Stimulated activated memory B cell treated with anti-CD40 and anti-IgM and Interleukin-4, amounts not matched to agents 10 μg/mL and 1 μg/mL and 100 μg/mL, for 72 hours (primary cell): ENCODE results near the gene GATA5.
"Not testable (repeated sequence)": the region's sequence is repeated elsewhere in the genome, so short reads cannot be mapped to it uniquely, and the experiment has no call there.

Source experiments
- ATAC-seq: fragments of 150-1000 bp; cut with Tn5 transposase; 2 replicates; pipeline ENCODE4 v1.10.0; 2021
- H3K27ac Mint-ChIP-seq: one replicate; pipeline ENCODE4 v1.8.0; 2022; ENCODE audit warnings: mild to moderate bottlenecking, mixed read lengths
- H3K27me3 Mint-ChIP-seq: one replicate; pipeline ENCODE4 v1.8.0; 2022; ENCODE audit warnings: mixed read lengths
- H3K36me3 Mint-ChIP-seq: one replicate; pipeline ENCODE4 v1.8.0; 2022; ENCODE audit warnings: mixed read lengths
- H3K4me1 Mint-ChIP-seq: one replicate; pipeline ENCODE4 v1.8.0; 2022; ENCODE audit warnings: mixed read lengths
- H3K4me3 Mint-ChIP-seq: one replicate; pipeline ENCODE4 v1.8.0; 2022; ENCODE audit warnings: mild to moderate bottlenecking, moderate library complexity, mixed read lengths
- H3K9me3 Mint-ChIP-seq: one replicate; pipeline ENCODE4 v1.8.0; 2022; ENCODE audit warnings: mixed read lengths

GATA5 gene

DNA sequence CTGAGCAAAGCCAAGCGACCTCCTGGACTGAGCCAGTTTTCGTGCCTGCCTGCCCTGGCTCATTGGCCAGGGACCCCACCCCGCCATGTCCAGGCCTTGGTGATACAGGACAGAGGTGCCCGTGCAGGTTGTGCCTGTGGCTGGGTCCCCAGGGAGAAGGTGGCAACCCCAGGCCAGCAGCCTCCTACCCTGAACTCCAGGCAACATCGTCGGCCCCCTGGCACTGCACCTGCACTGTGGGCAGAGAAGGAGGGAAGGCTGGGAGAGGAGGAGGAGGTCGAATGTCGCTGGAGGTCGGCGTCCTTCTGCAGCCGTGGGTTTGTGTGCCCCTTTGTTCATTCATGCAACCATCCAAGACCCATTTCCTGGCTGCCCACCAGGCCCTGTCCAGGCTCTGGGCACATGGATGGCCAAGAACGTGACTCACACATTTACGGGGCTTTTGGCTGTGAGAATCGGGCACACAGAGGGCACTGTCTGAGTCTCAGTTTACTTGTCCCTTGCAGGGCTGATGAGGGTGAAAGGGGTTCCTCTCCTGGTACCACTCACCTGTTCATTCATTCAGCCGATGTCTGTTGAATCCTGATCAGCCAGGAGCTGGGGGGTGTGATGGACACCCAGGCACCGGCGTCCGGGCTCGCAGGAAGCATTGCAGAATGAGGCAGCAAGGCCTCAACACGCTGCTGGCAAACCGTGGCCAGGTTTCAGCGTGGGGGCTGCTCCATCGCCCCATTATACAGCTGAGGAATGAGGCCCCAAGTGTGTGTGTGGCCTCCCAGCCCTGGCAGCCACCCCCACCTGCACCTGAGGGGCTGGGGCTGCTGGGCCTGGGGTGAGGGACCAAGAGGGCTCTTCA lies 46.1 kb downstream of the GATA5 start:
- Mint-ChIP-seq H3K4me1 (no peaks in the 10 kb centered on the region), H3K27ac (no peak overlapping the region), H3K27me3 (peaks cover 60% of the 10 kb centered on the region), H3K9me3 (no peaks in the 10 kb centered on the region), H3K4me3 (no peak overlapping the region), H3K36me3 (no peaks in the 10 kb centered on the region)
- ATAC-seq = no peak

DNA sequence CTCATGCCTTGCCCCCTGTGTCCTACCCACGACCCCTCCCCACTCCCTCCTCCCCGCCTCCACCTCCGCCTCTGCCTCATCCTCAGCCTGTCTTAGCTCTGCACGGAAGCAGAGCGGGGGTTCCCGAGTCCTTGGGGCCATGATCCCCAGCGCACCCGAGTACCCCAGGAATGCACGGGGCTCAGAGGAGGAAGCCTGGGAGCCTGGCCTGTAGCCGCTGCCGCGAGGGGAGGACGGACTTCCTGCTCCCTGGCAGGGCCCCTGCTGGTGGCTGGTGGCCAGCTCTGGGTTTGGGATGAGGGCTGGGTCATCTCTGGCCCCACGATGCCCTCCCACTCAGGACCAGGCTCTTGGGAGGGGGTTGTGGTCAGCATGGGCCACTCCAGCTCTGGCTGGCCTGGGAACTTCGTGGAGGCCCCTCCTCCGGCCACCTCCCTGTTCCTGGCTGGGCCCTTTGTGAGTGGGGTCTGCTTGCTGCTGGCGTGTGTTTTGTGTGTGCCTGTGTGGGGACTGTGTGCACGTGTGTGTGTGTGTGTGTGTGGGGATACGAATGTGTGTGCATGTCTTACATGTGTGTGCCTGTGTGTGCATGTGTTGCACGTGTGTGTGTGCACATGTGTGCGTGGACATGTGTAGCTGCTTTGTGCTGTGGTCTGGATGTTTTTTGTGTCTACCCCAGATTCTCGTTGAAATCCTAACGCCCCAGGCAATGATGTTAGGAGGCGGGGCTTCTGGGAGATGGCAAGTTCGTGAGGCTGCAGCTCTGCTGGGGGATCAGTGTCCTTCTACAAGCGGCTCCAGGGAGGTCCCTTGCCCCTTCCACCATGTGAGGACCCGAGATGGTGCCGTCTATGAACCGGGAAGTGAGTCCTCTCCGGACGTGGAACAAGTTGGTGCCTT lies 47.1 kb downstream of the GATA5 start:
- Mint-ChIP-seq H3K4me3 (no peak overlapping the region), H3K27me3 (peaks cover 55% of the 10 kb centered on the region), H3K36me3 (no peaks in the 10 kb centered on the region), H3K4me1 (no peaks in the 10 kb centered on the region), H3K9me3 (no peaks in the 10 kb centered on the region), H3K27ac (no peak overlapping the region)
- ATAC-seq = no peak

DNA sequence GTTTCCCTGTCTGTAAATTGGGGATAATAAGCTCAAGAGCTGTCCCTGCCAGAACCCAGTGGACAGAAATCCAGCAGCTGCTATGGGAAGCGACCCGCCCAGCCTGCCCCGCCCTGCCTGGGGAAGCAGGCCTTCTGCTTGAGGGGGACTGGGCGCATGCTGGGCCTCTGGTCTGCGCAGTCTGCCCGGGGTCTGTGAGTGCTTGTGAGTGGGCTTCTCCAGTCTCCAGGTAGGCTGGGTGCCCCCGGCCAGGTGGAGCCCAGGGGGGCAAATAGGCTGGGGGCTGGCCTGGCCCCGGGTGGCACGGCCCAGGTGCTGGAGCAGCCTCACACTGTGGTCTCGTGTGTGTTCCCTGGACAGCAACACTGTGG lies 47.8 kb downstream of the GATA5 start:
- H3K9me3 Mint-ChIP-seq = no peaks in the 10 kb centered on the region
- no peak overlapping the region for H3K4me3 Mint-ChIP-seq
- ATAC-seq = no peak
- H3K36me3 Mint-ChIP-seq = no peaks in the 10 kb centered on the region
- H3K4me1 Mint-ChIP-seq = no peaks in the 10 kb centered on the region
- no peak overlapping the region for H3K27ac Mint-ChIP-seq
- peaks cover 48% of the 10 kb centered on the region for H3K27me3 Mint-ChIP-seq

DNA sequence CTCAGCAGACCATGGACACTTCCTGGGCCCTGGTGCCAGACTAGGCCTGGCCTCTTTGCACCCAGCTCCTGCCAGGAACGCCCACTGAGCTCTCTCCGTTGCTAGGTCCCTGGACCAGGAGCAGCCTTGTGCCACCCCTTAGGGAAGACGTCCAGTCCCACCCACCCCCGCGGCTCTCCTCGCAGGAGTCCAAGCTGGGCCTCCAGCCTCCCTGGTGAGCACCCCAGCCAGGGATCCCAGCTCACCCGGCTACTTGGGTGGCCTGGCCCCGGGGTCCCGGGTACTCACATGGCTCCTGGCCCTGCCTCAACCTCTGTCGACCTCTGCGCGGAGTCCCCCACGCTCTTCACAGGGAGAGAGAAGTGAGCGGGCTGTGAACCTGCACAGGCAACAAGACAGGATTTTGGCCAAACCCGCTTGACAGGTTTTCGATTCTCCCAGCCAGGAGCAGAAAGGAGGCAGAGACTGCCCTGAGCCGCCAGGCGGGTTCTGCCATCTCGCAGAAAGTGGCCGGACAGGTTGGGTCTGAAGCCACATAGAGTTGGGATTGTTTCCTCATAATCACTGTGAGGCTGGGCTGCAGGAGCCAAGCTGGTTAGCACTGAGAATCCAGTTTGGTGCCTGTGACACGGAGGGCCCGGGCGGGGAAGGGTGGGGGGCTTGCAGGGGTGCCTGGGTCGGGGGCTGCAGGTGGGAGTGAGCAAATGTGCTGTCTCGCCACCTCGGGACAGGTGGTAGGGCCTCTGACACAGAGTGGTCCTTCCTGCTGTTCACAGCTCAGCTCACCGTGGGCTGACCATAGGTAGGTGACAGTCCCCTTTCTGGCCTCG lies 48.4 kb downstream of the GATA5 start, which contains the start of gene RBBP8NL:
RBBP8NL (minus strand) TSS at position 368 of the 830 bp plus-strand sequence. CDS start 7,892 bp downstream, outside the sequence.
- H3K4me1 Mint-ChIP-seq = no peaks in the 10 kb centered on the region
- peaks cover 42% of the 10 kb centered on the region for H3K27me3 Mint-ChIP-seq
- H3K4me3 Mint-ChIP-seq = no peak within 1 kb of the TSS
- H3K27ac Mint-ChIP-seq = no peak within 1 kb of the TSS
- H3K36me3 Mint-ChIP-seq = no peaks in the 10 kb centered on the region
- no peak for ATAC-seq
- no peaks in the 10 kb centered on the region for H3K9me3 Mint-ChIP-seq

DNA sequence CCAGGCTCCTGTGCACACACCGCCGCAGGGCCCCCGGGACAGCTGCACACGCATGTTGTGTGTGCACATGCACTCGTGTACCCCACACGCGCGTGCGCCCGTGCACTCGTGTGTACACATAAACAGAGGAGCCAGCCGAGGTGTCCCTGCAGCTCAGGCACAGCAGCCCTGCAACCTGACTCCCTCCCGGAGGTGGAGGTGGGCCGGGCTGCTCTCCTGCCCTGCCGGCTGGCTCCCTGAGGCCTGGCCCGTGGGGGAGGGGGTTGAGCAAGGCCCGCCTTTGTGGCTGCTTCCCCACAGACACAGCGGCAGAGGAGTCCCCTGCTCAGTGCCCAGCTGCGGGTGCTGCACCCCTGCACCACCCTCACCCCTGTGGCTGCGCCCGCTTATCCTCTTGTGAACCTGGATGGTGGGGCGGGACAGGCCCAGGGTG lies 49.1 kb downstream of the GATA5 start:
- ATAC-seq = no peak
- peaks cover 35% of the 10 kb centered on the region for H3K27me3 Mint-ChIP-seq
- H3K4me3 Mint-ChIP-seq = no peak overlapping the region
- no peaks in the 10 kb centered on the region for H3K4me1 Mint-ChIP-seq
- H3K9me3 Mint-ChIP-seq = no peaks in the 10 kb centered on the region
- no peak overlapping the region for H3K27ac Mint-ChIP-seq
- no peaks in the 10 kb centered on the region for H3K36me3 Mint-ChIP-seq

DNA sequence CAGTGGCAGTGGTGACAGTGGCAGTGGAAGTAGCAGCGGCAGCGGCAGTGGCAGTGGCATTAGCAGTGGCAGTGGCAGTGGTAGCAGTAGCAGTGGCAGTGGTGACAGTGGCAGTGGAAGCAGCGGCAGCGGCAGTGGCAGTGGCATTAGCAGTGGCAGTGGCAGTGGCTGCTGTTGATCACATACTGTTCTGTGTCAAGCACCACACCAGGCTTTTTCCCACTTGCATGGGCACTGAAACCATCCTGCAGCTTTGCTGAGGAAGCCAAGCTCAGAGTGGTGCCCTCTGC lies 49.8 kb downstream of the GATA5 start:
- not testable (repeated sequence) for H3K27ac Mint-ChIP-seq, ATAC-seq, H3K36me3 Mint-ChIP-seq, H3K4me1 Mint-ChIP-seq, H3K9me3 Mint-ChIP-seq, H3K4me3 Mint-ChIP-seq
- H3K27me3 Mint-ChIP-seq = peaks cover 28% of the 10 kb centered on the region

DNA sequence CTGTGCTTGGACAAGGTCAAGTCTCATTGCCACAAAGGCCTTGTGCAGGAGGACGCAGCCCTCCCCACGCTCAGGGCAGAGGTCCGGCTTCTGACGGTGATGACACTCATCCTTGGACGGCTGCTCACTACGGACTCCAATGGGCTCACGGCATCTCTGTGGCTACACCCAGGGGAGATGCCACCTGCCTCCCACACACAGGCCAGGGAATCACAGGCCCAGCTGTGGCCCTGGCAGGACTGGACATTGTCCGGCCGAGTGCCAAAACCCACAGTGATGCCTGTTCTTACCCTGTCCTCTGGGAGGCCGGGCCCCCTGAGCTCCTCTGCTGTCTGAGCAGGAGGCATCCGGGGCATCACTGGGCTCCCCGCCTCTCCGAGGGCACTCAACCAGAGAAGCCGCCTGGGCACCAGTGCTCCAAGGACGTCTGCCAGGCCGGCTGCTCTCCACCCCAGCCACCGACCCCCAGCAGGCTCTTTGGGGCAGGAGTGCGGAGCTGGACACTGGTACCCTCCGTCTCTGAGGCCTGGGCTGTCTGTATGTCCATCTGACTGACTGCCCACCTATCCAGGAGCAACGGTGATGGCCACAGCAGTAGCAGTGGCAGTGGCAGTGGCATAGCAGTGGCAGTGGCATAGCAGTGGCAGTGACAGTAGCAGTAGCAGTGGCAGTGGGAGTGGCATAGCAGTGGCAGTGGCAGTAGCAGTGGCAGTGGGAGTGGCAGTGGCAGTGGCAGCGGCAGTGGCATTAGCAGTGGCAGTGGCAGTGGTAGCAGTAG lies 50.3 kb downstream of the GATA5 start:
- peaks cover 4% of the 10 kb centered on the region for H3K9me3 Mint-ChIP-seq
- H3K27ac Mint-ChIP-seq = no peak overlapping the region
- no peaks in the 10 kb centered on the region for H3K4me1 Mint-ChIP-seq
- ATAC-seq = no peak
- H3K27me3 Mint-ChIP-seq = peaks cover 26% of the 10 kb centered on the region
- no peaks in the 10 kb centered on the region for H3K36me3 Mint-ChIP-seq
- no peak overlapping the region for H3K4me3 Mint-ChIP-seq

DNA sequence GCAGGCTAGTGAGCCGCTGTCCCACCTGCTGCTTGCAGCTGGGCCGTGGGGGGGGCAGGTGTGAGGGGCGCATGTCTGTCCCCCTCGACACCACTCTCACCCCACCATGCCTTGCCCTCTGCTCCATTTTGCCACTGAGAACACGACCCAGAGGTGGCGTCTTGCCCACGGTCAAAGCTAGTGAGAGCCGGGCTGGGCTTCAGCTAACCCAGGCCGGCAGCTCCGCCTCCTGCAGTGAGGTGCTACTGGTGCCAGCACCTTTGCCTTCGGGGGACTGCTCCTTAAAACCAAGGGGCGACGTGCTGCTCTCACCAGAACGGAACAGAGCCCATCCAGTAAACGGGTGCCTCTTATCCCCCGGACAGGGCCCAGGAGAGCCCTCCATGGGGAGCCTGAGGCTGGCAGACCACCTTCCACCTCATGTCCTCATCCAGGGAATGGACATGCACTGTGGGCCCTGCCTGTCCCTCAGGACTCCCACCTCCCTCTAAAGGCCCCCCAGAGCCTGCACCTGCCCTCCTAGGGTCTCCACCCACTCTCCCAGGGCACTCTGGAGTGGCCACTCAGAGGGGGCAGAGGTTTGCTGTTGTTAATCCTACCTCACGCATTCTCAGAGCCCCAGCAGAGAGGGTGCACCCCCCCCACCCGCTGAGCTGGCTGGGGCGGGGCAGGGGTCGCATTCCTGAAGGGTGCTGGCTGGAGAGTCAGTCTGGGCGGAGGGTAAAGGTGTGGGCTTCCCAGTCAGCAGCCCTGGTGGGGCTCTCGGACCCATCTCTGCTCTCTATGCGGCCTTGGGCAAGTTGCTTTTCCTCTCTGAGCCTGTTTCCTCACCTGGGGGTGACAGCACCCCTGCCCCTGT lies 51.3 kb downstream of the GATA5 start:
- Mint-ChIP-seq H3K27ac (no peak overlapping the region), H3K36me3 (no peaks in the 10 kb centered on the region), H3K4me3 (no peak overlapping the region), H3K9me3 (peaks cover 4% of the 10 kb centered on the region), H3K4me1 (no peaks in the 10 kb centered on the region), H3K27me3 (peaks cover 28% of the 10 kb centered on the region)
- ATAC-seq = no peak

DNA sequence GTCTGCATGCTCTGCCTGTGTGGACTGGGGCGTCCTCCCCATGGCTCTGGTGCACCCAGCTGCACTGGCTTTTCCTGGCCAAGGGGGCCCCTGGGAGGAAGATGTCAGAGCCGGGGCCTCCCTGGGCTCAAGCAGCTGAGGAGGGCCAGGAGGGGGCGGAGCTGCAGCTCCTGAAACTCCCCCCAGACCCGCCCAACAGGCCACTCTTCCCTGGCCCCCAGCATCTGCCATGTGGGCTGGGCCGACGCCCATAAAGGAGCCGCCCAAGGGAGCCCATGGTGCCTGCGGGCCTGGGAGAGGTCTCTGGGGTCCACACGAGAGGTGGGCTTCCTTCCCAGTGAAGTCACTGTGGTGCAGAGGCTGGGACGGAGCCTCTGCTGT lies 52.5 kb downstream of the GATA5 start:
- H3K27ac Mint-ChIP-seq = no peak overlapping the region
- no peaks in the 10 kb centered on the region for H3K36me3 Mint-ChIP-seq
- no peak overlapping the region for H3K4me3 Mint-ChIP-seq
- H3K4me1 Mint-ChIP-seq = no peaks in the 10 kb centered on the region
- H3K27me3 Mint-ChIP-seq = peaks cover 28% of the 10 kb centered on the region
- peaks cover 4% of the 10 kb centered on the region for H3K9me3 Mint-ChIP-seq
- no peak for ATAC-seq

DNA sequence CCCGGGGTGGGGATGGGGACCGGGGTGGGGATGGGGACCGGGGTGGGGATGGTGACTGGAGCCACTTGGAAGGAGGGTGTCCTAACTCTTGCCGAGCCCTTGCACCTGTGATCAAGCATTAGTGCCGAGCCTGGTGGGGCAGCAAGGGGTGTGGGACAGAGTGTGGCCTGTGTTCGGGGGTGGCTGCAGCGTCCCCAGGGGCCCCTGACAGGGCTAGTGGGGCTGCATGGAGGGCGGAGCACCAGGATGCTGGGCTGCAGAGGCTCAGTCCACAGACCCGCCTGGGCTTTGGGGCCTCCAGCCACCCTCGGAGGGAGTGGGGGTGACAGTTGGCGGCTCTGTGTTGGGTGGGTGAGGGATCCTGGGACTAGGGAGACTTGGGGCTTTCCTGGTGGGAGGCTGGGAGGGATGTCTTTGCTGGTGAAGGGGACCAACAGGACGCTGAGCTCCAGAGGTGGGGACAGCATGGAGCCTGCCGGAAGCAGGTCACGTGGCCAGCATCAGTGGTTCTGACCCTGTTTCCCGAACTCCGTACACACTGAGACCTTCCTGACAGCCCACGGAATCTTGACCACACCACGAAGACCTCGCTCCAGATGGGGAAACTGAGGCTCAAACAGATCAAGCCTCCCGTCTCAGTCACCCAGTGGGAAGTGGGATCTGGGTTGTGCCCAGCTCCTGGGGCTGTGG lies 53.0 kb downstream of the GATA5 start:
- Mint-ChIP-seq H3K27ac (no peak overlapping the region), H3K27me3 (peaks cover 33% of the 10 kb centered on the region), H3K4me3 (no peak overlapping the region), H3K9me3 (peaks cover 4% of the 10 kb centered on the region), H3K4me1 (no peaks in the 10 kb centered on the region), H3K36me3 (no peaks in the 10 kb centered on the region)
- no peak for ATAC-seq

DNA sequence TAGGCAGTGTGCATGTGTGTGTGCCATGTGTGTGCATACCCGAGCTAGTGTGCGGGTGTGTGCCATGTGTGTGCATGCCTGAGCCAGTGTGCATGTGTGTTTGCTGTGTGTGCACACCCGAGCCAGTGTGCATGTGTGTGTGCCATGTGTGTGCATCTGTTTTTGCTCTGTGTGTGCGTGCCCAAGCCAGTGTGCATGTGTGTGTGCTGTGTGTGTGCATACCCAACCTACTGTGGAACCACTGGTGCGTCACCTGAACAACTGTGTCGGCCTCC lies 54.1 kb downstream of the GATA5 start:
- Mint-ChIP-seq H3K27me3 (peaks cover 43% of the 10 kb centered on the region), H3K9me3 (peaks cover 4% of the 10 kb centered on the region), H3K36me3 (no peaks in the 10 kb centered on the region), H3K4me1 (no peaks in the 10 kb centered on the region), H3K27ac (no peak overlapping the region), H3K4me3 (no peak overlapping the region)
- ATAC-seq = no peak

DNA sequence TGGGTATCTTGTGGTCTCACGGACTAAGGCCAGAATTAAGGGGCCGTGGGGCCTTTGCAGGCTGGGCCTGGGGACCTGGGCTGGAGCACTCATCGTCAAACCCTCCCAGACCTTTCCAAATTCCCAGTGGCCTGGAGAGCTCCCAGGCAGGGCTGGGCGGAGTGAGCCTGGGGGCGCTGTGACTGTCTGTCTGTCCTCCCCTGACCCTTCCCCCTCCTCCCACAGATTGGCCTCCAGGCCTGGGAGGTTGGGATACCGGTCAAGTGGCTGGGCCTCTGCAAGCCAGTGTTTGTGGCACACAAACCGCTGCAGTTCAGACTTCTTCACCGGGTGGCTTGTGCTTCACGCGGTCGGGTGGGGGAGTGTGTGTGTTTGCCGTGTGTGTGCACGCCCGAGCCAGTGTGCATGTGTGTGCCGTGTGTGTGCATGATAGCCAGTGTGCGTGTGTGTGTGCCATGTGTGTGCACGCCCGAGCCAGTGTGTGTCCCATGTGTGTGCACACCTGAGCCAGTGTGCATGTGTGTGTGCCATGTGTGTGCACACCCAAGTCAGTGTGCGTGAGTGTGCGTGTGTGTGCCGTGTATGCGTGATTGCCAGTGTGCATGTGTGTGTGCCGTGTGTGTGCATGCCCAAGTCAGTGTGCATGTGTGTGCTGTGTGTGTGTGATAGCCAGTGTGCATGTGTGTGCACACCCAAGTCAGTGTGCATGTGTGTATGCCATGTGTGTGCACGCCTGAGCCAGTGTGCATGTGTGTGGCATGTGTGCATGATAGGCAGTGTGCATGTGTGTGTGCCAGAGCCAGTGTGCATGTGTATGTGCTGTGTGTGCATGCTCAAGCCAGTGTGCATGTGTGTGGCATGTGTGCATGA lies 54.7 kb downstream of the GATA5 start:
- H3K36me3 Mint-ChIP-seq = no peaks in the 10 kb centered on the region
- no peak overlapping the region for H3K27ac Mint-ChIP-seq
- peaks cover 44% of the 10 kb centered on the region for H3K27me3 Mint-ChIP-seq
- peaks cover 4% of the 10 kb centered on the region for H3K9me3 Mint-ChIP-seq
- no peaks in the 10 kb centered on the region for H3K4me1 Mint-ChIP-seq
- H3K4me3 Mint-ChIP-seq = no peak overlapping the region
- no peak for ATAC-seq

DNA sequence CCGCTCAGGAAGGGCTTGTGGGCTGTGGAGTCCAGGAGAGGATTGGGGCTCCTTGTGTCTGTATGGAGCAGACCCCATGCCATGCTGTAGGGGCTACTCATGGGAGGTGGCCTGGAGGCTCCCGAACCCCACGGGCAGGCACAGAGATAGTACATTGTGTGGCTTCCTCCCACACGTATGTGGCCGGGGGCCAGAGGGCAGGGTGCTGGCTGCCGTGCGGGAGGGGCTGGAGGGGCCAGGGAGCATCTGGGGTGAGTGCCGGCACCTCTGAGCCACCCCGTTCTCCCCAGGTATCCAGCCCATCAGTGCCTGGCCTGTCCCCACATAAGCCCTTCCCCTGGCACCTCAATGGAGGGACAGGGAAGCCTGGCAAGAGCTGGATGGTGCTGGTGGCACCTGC lies 56.0 kb downstream of the GATA5 start:
- no peak for ATAC-seq
- H3K9me3 Mint-ChIP-seq = peaks cover 4% of the 10 kb centered on the region
- peaks cover 52% of the 10 kb centered on the region for H3K27me3 Mint-ChIP-seq
- no peaks in the 10 kb centered on the region for H3K36me3 Mint-ChIP-seq
- H3K4me1 Mint-ChIP-seq = no peaks in the 10 kb centered on the region
- no peak overlapping the region for H3K27ac Mint-ChIP-seq
- no peak overlapping the region for H3K4me3 Mint-ChIP-seq
